GM12874 (cell line): ENCODE data around the gene CCL23.

Source experiments
- CTCF ChIP-seq: IDR thresholded peaks from 2 replicates; pipeline ENCODE4 v1.5.1; 2011; ENCODE audit warnings: low read depth, mild to moderate bottlenecking, control low read depth, low read length, moderate library complexity; ENCODE audit not compliant: insufficient read depth

Gene CCL23

GRCh38 chr17:36001862-36002603, 15.7 kb downstream of the CCL23 start:
- TF ChIP-seq CTCF = no peak

GRCh38 chr17:36001110-36001771, 16.5 kb downstream of the CCL23 start, which contains the start of gene CCL15:
Gene CCL15, minus strand, starts transcription at chr17:36001553. Its CDS starts 61 bp downstream, at chr17:36001492.
- no peak for TF ChIP-seq CTCF

- TF ChIP-seq CTCF = no peak
Measured at GRCh38 chr17:36000732-36001109, 17.1 kb downstream of the CCL23 start.

- TF ChIP-seq CTCF = no peak
Measured at GRCh38 chr17:35998756-35999155, 19.0 kb downstream of the CCL23 start.

- TF ChIP-seq CTCF = no peak
Measured at GRCh38 chr17:35998018-35998545, 19.7 kb downstream of the CCL23 start.

GRCh38 chr17:35991075-35991474, 26.7 kb downstream of the CCL23 start:
- TF ChIP-seq CTCF = no peak

- TF ChIP-seq CTCF = no peak
Measured at GRCh38 chr17:35988164-35988563, 29.6 kb downstream of the CCL23 start.
